NCI-H446 (cell line): Measurements from ENCODE around the gene ARHGAP9.
"Not testable (repeated sequence)": the region's sequence is repeated elsewhere in the genome, so short reads cannot be mapped to it uniquely, and the experiment has no call there.

Experiments used
- DNase-seq, 2 experiments: peaks; one replicate each; lab custom pipeline; 2025; lab: John Stamatoyannopoulos, UW

The ARHGAP9 gene

GRCh38 chr12:57434517-57435223 lies 45.0 kb downstream of the ARHGAP9 start, which contains the start of gene INHBC:
INHBC (plus strand) TSS chr12:57434784; CDS start chr12:57434887, 103 bp downstream.
- no peak for DNase-seq

- DNase-seq = no peak
Measured at GRCh38 chr12:57433370-57433769, 46.3 kb downstream of the ARHGAP9 start.

GRCh38 chr12:57431654-57432188 lies 47.9 kb downstream of the ARHGAP9 start:
- DNase-seq = no peak

GRCh38 chr12:57430931-57431566 lies 48.6 kb downstream of the ARHGAP9 start, which contains the start of gene R3HDM2:
R3HDM2 (minus strand) TSS chr12:57431043; CDS start chr12:57310428, 120,615 bp downstream.
- peak; percentile 80 to 95 for DNase-seq

GRCh38 chr12:57430112-57430930 lies 49.3 kb downstream of the ARHGAP9 start:
- peak; percentile 56 to 74 for DNase-seq

- DNase-seq = no peak
Measured at GRCh38 chr12:57429473-57430111, 50.1 kb downstream of the ARHGAP9 start.

GRCh38 chr12:57428965-57429364 lies 50.7 kb downstream of the ARHGAP9 start:
- DNase-seq = no peak

GRCh38 chr12:57426948-57427347 lies 52.7 kb downstream of the ARHGAP9 start:
- not testable (repeated sequence) for DNase-seq
